Measurements from ENCODE around the gene OGFR.

The OGFR gene, protein sequence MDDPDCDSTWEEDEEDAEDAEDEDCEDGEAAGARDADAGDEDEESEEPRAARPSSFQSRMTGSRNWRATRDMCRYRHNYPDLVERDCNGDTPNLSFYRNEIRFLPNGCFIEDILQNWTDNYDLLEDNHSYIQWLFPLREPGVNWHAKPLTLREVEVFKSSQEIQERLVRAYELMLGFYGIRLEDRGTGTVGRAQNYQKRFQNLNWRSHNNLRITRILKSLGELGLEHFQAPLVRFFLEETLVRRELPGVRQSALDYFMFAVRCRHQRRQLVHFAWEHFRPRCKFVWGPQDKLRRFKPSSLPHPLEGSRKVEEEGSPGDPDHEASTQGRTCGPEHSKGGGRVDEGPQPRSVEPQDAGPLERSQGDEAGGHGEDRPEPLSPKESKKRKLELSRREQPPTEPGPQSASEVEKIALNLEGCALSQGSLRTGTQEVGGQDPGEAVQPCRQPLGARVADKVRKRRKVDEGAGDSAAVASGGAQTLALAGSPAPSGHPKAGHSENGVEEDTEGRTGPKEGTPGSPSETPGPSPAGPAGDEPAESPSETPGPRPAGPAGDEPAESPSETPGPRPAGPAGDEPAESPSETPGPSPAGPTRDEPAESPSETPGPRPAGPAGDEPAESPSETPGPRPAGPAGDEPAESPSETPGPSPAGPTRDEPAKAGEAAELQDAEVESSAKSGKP

GRCh38 chr20:62804627-62805154 is at the start of gene OGFR:
Gene OGFR, plus strand, starts transcription at chr20:62804835. Its CDS starts 25 bp downstream, at chr20:62804860.
- DNase-seq = peak; percentile 80

- DNase-seq = no peak
These were observed 49.7 kb upstream of the OGFR start for GRCh38 chr20:62754991-62755356.

DNA sequence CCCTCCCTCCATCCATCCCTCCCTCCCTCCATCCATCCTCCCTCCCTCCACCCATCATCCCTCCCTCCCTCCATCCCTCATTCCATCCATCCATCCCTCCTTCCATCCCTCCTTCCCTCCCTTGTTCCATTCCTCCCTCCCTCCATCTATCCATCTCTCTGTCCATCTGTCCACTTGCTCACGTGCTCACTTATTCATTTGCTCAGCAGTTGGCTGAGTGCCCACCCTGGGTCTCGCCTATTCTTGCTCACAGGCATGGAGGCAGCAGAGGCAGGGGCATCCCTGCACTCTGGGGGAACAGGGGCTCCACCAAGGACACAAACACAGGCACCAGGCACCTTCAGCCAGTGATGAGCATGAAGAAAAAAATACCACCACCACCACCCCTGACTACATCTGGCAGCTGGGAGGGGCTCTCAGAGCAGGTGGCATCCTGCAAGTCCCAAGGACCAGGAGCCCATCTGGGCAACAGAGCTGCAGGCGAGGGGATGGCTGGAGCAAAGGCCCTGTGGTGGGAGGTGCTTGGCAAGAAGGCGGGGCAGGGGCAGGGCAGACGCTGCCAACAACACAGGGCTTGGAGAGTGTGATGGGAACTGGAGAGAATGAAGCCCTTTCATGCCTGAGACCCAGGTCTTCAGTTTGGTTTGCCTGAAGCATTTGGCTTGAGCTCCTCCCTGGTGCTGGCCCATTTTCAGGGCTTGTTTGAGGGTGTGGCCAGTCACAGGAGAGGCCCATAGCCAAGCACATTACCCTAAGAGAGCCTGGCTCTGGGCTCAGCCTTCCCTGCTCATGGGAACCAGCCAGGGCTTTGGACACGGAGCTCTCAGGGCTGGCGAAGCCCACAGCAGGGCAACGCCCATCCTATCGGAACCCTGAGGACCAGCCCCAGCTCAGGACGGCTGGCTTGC is 48.6 kb upstream of the OGFR start:
- no peak for DNase-seq

- DNase-seq = no peak
These were observed 46.3 kb upstream of the OGFR start for GRCh38 chr20:62758226-62758912.

GRCh38 chr20:62759981-62760431 is 44.6 kb upstream of the OGFR start:
- no peak for DNase-seq

GRCh38 chr20:62760471-62760855 is 44.2 kb upstream of the OGFR start:
- peak; percentile 90 for DNase-seq

DNA sequence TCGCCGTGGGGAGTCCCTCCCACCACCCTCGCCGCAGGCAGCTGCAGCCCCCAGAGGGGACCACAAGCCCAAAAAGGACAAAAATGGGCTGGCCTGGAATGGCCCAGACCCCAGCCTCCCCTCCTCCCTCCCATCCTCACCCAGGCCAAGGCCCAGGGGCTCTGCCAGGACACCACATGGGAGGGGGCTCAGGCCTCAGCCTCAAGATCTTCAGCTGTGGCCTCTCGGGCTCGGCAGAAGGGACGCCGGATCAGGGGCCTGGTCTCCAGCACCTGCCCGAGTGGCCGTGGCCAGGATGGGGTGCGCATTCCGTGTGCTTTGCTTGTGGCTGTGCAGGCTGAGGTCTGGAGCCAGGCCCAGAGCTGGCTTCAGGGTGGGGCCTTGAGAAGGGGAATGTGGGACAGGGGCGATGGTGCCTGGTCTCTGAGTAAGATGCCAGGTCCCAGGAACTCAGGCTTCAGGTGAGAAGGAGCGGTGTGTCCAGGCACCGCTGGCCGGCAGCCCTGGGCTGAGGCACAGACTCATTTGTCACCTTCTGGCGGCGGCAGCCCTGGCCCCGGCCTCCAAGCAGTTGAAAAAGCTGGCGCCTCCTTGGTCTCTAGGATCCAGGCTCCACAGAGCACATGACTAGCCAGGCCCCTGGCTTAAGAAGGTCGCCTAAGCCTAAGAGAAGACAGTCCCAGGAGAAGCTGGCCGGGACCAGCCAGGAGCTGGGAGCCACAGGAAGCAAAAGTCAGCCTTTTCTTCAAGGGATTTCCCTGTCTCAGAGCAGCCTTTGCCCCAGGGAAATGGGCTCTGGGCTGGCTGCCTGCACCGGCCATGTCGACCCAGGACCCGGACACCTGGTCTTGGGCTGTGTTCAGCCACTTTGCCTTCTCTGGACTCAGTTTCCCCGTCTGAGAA is 43.5 kb upstream of the OGFR start:
- peak; percentile 60 for DNase-seq

DNA sequence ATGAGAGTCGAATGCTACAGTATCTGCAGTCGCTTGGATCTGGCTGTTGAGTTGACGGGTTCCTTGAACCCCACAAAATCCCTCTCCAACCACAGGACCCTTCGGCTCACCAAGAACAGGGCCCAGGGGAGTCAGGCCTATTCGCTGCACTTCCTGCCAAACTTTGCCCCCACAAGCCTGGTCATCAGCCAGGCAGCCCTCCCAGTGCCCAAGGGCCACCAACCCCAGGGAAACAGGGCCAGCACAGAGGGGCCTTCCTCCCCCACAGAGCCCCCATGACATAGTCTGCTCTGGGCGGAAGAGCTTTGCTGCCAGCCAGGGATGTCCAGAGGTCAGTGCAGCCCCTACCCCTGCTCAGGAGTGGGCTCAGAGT is 42.9 kb upstream of the OGFR start:
- DNase-seq = no peak

DNA sequence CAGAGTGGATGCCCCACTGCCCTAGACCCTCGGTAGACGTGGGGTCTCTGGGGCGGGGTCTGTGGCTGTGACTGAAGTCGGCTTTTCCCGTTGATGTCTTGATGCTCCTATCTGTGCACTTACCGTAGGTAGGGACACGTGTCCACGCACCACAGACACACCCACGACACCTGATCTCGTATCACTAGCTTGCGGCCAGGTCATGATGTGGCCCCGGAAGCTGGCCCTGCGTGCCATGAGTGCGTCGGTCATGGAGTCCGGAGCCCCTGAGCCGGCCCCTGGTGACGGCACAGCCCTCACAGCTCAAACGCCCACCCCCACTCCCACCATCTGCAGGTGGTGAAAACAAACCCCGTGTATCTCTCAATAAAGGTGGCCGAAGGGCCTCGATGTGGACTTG is 42.3 kb upstream of the OGFR start:
- DNase-seq = no peak

DNA sequence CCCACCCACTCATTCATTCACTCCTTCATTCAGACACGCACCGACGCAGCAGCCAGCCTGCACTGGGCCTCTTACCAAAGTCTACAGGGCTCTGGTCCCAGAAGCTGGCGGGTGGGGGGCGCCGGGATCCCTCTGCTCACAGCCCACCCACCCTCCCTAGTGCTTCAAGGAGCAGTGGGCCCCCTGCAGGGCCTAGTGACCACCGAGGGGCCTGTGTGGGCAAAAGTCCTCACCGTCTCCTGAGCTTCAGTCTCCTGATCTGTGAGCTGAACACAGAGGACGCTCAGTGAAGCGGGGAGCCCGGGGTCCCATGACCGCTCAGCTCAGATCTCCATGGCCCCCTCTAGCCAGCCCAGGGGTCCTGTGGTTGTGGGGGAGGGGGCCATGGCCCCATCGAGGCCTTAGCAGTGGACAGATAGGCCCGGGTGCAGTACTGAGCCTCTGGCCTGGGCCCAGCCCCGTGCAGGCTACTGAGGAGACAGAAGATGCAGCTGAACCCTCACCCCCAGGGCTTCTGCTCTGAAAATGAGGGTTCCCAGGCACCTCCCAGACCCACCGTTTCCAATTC is 41.8 kb upstream of the OGFR start:
- no peak for DNase-seq

- no peak for DNase-seq
These were observed 41.2 kb upstream of the OGFR start for GRCh38 chr20:62763404-62763803.

DNA sequence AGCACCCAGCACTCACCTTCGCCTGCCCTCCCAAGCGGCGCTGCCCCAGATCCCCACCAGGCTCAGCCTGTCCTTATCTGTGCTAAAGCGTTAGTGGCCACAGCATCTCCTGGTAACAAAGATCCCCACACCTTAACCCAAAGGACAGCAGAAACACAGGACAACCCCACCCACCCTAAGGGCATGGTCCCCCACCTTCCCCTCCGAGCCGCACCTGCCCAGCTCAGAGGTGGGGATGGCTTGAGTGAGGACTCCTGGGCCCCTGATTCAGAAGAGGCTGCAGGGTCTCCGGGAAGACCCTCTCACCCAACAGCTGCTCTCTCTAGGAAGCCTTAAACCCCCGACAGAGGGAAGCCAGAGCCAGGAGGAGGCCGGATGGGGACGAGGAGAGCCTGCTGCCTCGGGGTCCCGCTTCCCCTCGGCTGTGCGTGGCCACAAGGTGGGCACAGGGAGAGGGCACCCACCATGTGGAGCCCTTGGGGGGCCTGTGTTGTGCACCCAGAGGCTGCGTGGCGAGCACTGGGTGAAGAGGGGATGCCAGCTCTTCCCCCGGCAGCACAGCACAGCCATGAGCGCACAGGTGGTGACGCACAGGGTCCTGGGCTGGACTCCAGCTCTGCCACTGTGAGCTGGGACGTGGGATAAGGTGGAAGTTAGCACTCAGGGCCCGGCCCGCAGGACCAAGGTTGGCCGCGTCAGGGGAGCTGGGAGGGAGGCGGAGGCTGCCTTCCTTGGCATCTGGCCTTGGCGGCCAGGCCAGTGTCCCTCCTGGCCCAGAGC is 40.3 kb upstream of the OGFR start:
- DNase-seq = no peak

DNA sequence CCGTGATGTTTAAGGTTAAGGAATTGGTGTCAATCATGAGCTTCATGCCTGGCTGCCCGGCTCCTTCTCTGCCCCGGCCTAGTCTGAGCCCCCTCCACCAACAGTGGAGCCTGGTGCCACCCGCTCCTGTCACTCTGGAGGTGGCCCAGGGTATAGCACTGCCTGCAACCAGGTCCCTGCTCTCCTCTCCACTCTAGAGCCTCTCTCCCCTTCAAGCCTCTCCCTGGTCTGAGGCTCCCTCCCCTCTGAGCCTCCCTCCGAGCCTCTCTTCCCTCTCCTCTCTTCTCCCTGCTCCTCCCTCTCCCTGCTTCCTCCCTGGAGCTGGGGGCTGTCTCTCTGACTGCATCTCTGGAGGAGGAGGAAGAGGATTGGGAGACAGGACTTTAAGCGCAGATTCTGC is 39.6 kb upstream of the OGFR start:
- DNase-seq = no peak

GRCh38 chr20:62765432-62766070 is 39.1 kb upstream of the OGFR start:
- no peak for DNase-seq

- DNase-seq = no peak
These were observed 38.6 kb upstream of the OGFR start for GRCh38 chr20:62766071-62766450.

DNA sequence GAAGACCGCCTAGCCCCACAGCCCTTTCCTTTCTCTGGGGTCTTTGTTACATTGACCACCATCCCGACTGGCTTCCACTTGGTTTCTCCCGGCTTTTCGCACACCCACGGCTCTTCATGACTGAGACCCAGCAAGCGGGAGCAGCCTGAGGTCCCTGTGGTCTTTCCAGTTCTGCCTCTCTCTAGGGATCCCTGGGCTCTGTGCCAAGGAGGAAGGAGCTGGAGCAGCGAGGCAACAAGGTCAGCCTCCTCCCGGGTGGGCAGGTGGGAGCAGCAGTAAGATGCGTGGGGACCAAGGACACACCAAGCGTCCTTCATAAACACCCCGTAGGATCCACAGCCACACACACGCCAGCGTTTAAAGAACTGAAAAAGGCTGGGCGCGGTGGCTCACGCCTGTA is 37.9 kb upstream of the OGFR start:
- DNase-seq = no peak

- DNase-seq = no peak
These were observed 36.4 kb upstream of the OGFR start for GRCh38 chr20:62768234-62768546.

DNA sequence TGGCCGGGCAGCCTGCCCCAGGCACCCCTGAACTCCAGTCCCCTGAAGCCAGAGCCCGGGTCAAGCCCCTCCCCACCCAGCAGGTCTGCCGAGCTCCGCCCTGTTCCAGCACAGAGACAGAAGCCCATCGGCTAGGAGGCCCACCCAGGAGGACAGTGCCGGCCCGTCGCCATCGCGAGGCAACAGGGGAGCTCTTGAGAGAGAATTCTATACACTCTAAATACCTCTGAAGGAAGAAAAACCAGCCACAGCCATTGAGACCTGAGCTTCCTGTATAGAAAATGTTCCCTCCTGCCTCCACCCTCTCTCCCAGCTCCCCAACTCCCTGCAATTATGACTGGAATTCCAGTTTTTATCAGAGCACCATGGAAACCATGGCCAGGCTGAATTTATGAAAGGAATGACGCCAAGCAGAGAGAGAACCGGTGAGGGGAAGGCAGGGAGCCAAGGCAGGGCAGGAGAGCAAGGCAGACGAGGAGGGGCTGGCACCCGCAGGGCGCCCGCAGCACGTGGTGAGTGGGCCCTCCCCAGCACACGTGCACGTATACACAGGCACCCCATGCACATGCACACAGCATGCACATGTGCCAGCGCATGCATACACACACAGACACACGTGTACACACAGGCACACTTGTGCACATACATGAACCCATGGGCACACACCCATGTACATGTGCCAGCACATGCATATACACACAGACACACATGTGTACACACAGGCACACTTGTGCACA is 35.9 kb upstream of the OGFR start:
- peak; percentile 88 for DNase-seq

Measured in eye (tissue), 1 donor.